HepG2 (cell line): Measurements from ENCODE around the gene TMEM129. TPM values are rescaled to one million over a fixed set of nuclear protein-coding genes. Genes with fewer than 3 reads are reported as not detected.

Experiments used
- CENPT ChIP-seq: sonication (generic); formaldehyde crosslinking; IDR thresholded peaks from 2 replicates; pipeline ENCODE4 v1.8.0; 2022; ENCODE audit warnings: low read depth, mild to moderate bottlenecking, moderate library complexity, missing genetic modification reagents
- ERF ChIP-seq: IDR thresholded peaks from 2 replicates; pipeline ENCODE4 v1.6.1; 2018; ENCODE audit warnings: missing biosample characterization, missing genetic modification reagents
- GABPB1 ChIP-seq: IDR thresholded peaks from 2 replicates; pipeline ENCODE4 v1.6.1; 2016; ENCODE audit warnings: mild to moderate bottlenecking, missing genetic modification reagents, moderate library complexity, missing compliant biosample characterization
- HDAC1 ChIP-seq: sonication (generic); formaldehyde crosslinking; IDR thresholded peaks from 2 replicates; pipeline ENCODE4 v1.5.1; 2020; ENCODE audit warnings: mild to moderate bottlenecking, missing genetic modification reagents
- HNRNPL ChIP-seq: fragments of 200-400 bp; formaldehyde crosslinking; IDR thresholded peaks from 2 replicates; pipeline ENCODE4 v1.6.1; 2017; ENCODE audit warnings: mild to moderate bottlenecking, low read depth, low read length
- KDM4B ChIP-seq: sonication (generic); formaldehyde crosslinking; IDR thresholded peaks from 2 replicates; pipeline ENCODE4 v1.4.0; 2020; ENCODE audit warnings: missing genetic modification reagents
- MTA1 ChIP-seq: sonication (generic); formaldehyde crosslinking; IDR thresholded peaks from 2 replicates; pipeline ENCODE4 v1.4.0; 2020; ENCODE audit warnings: missing genetic modification reagents, mild to moderate bottlenecking, borderline replicate concordance
- MXD4 ChIP-seq: IDR thresholded peaks from 2 replicates; pipeline ENCODE4 v1.6.1; 2016; ENCODE audit warnings: mild to moderate bottlenecking, missing biosample characterization, missing genetic modification reagents
- PCBP1 ChIP-seq: fragments of 200-400 bp; formaldehyde crosslinking; IDR thresholded peaks from 2 replicates; pipeline ENCODE4 v1.6.1; 2017; ENCODE audit warnings: mild to moderate bottlenecking, low read depth, low read length, borderline replicate concordance
- RFX3 ChIP-seq: IDR thresholded peaks from 2 replicates; pipeline ENCODE4 v1.6.1; 2016; ENCODE audit warnings: missing biosample characterization, missing genetic modification reagents
- SCMH1 ChIP-seq: sonication (generic); formaldehyde crosslinking; IDR thresholded peaks from 2 replicates; pipeline ENCODE4 v1.9.0; 2021; ENCODE audit warnings: missing genetic modification reagents, mild to moderate bottlenecking, borderline replicate concordance
- SP1 ChIP-seq, 2 experiments: fragments of 450-650 bp in 1 of 2; sonication (generic) in 1 of 2; formaldehyde crosslinking in 1 of 2; IDR thresholded peaks; 2 replicates each; pipeline versions ENCODE4 v1.4.0 to v1.6.1; 2016 to 2020; ENCODE audit warnings: missing genetic modification reagents in 1 of 2
- ZKSCAN1 ChIP-seq: fragments of 150-350 bp; IDR thresholded peaks from 2 replicates; pipeline ENCODE4 v1.6.1; 2014; ENCODE audit warnings: low read length
- ZNF260 ChIP-seq: sonication (generic); formaldehyde crosslinking; IDR thresholded peaks from 2 replicates; pipeline ENCODE4 v1.4.0; 2020; ENCODE audit warnings: missing genetic modification reagents, low read depth, mild to moderate bottlenecking, borderline replicate concordance
- ZNF709 ChIP-seq: sonication (generic); formaldehyde crosslinking; IDR thresholded peaks from 2 replicates; pipeline ENCODE4 v1.5.0; 2020; ENCODE audit warnings: mild to moderate bottlenecking, missing genetic modification reagents
- ZNF879 ChIP-seq: sonication (generic); formaldehyde crosslinking; IDR thresholded peaks from 2 replicates; pipeline ENCODE4 v1.8.1; 2023; ENCODE audit warnings: missing genetic modification reagents
- ZZZ3 ChIP-seq: sonication (generic); formaldehyde crosslinking; IDR thresholded peaks from 2 replicates; pipeline ENCODE4 v1.4.0; 2020; ENCODE audit warnings: missing genetic modification reagents, mild to moderate bottlenecking, borderline replicate concordance
- polyA plus RNA-seq, 8 experiments: library from polyadenylated mRNA; depleted of rRNA in 3 of 8; stranded (reverse) in 7 of 8; unstranded in 1 of 8; fragments of >200 nt; fragmentation: Illumina TruSeq in 4 of 8; extraction: Trizol in 4 of 8; gene quantifications; 2 replicates each; pipeline versions ENCODE4 v1.2.1 to v1.2.3, GENCODE V29; 2011 to 2016; ENCODE audit warnings: low read depth in 4 of 8, missing spikeins in 1 of 8, mixed read lengths in 1 of 8; ENCODE audit not compliant: insufficient read depth in 1 of 8
- total RNA-seq, 5 experiments: library from RNA; depleted of rRNA; stranded (reverse); fragments of >200 nt; fragmentation: Illumina TruSeq; extraction: Trizol; gene quantifications; 2 replicates each; pipeline ENCODE4 v1.2.3, GENCODE V29; 2016; ENCODE audit warnings: low read depth in 1 of 5
- TF ChIP-seq, protein P1 (sequence below): sonication (generic); formaldehyde crosslinking; IDR thresholded peaks from 2 replicates; pipeline ENCODE4 v1.8.0; 2022; ENCODE audit warnings: mild to moderate bottlenecking, missing genetic modification reagents
- TF ChIP-seq, protein P2 (sequence below): sonication (generic); formaldehyde crosslinking; IDR thresholded peaks from 2 replicates; pipeline ENCODE4 v1.8.0; 2022; ENCODE audit warnings: mild to moderate bottlenecking, missing genetic modification reagents; ENCODE audit not compliant: insufficient replicate concordance
- TF ChIP-seq, protein P3 (sequence below): sonication (generic); formaldehyde crosslinking; IDR thresholded peaks from 2 replicates; pipeline ENCODE4; 2020; ENCODE audit warnings: missing genetic modification reagents, mild to moderate bottlenecking, borderline replicate concordance
- TF ChIP-seq, protein P4 (sequence below): sonication (generic); formaldehyde crosslinking; IDR thresholded peaks from 2 replicates; pipeline ENCODE4 v1.4.0; 2020; ENCODE audit warnings: missing genetic modification reagents, borderline replicate concordance

TMEM129 gene
- total and polyA plus RNA-seq, 2 of the 13 experiments (the other 11 are each of a cell fraction or from before 2014, with no cell fraction given) = 19.0 to 25.8 TPM

DNA sequence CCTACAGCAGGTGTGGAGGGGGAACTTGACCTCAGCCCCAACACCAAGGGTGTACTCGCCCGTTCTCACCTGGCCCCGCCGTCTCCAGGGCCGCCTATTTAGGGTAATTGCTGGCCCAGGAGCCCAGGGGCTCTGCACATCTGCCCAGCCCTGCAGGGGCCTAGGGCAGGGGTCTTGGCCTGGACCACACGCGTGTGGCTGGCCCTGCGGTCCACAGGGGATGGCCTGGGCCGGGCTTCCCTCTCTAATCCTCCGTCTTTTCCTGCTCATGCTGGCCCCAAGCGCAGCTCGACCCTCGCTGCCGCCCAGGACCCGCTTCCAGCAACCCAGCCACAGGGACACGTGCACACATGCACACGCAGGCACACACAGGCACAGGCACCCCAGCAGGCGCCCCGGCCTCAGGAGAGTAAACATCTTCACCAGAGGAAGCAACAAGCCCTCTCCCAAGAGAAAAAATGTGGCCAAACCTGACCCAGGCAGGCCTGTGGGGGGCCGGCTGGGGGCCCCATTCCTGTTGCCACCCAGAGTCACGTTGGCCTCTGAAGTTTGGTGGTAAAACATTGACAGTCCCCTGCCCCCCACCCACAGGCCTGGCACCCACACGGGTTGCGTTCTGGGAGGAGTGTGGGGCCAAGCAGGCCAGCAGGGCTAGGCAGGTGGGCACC is 47.4 kb upstream of the TMEM129 start (continued):
- TF ChIP-seq ZZZ3 (CRISPR knock-in tag) (no peak), ZNF260 (CRISPR knock-in tag) (no peak), RFX3 (no peak), ZNF709 (CRISPR knock-in tag) (peak; percentile 91; the same call in 1 of the 2 replicates), HNRNPL (peak; percentile 98), CENPT (CRISPR knock-in tag) (no peak), SP1 (IDR thresholded peaks at IDR 0.05) (no peak), SP1 (CRISPR knock-in tag; IDR thresholded peaks at IDR 0.05) (no peak), ZNF879 (CRISPR knock-in tag) (no peak), HDAC1 (CRISPR knock-in tag) (peak; percentile 73), PCBP1 (no peak), ERF (CRISPR knock-in tag) (no peak; the same call in 1 of the 2 replicates), GABPB1 (CRISPR knock-in tag) (peak; percentile 47; the same call in 1 of the 2 replicates), MXD4 (CRISPR knock-in tag) (peak; percentile 71; the same call in 1 of the 2 replicates), KDM4B (CRISPR knock-in tag) (0 out of 2 replicates have a peak, but pooled peaks have one; percentile 43), SCMH1 (CRISPR knock-in tag) (no peak), ZKSCAN1 (no peak), MTA1 (CRISPR knock-in tag) (peak; percentile 33; the same call in 1 of the 2 replicates)
- TF ChIP-seq, protein P1, sequence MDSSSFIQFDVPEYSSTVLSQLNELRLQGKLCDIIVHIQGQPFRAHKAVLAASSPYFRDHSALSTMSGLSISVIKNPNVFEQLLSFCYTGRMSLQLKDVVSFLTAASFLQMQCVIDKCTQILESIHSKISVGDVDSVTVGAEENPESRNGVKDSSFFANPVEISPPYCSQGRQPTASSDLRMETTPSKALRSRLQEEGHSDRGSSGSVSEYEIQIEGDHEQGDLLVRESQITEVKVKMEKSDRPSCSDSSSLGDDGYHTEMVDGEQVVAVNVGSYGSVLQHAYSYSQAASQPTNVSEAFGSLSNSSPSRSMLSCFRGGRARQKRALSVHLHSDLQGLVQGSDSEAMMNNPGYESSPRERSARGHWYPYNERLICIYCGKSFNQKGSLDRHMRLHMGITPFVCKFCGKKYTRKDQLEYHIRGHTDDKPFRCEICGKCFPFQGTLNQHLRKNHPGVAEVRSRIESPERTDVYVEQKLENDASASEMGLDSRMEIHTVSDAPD (CRISPR knock-in tag) = peak; percentile 31; the same call in 1 of the 2 replicates
- TF ChIP-seq, protein P2, sequence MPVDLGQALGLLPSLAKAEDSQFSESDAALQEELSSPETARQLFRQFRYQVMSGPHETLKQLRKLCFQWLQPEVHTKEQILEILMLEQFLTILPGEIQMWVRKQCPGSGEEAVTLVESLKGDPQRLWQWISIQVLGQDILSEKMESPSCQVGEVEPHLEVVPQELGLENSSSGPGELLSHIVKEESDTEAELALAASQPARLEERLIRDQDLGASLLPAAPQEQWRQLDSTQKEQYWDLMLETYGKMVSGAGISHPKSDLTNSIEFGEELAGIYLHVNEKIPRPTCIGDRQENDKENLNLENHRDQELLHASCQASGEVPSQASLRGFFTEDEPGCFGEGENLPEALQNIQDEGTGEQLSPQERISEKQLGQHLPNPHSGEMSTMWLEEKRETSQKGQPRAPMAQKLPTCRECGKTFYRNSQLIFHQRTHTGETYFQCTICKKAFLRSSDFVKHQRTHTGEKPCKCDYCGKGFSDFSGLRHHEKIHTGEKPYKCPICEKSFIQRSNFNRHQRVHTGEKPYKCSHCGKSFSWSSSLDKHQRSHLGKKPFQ (CRISPR knock-in tag) = no peak
- TF ChIP-seq, protein P3, sequence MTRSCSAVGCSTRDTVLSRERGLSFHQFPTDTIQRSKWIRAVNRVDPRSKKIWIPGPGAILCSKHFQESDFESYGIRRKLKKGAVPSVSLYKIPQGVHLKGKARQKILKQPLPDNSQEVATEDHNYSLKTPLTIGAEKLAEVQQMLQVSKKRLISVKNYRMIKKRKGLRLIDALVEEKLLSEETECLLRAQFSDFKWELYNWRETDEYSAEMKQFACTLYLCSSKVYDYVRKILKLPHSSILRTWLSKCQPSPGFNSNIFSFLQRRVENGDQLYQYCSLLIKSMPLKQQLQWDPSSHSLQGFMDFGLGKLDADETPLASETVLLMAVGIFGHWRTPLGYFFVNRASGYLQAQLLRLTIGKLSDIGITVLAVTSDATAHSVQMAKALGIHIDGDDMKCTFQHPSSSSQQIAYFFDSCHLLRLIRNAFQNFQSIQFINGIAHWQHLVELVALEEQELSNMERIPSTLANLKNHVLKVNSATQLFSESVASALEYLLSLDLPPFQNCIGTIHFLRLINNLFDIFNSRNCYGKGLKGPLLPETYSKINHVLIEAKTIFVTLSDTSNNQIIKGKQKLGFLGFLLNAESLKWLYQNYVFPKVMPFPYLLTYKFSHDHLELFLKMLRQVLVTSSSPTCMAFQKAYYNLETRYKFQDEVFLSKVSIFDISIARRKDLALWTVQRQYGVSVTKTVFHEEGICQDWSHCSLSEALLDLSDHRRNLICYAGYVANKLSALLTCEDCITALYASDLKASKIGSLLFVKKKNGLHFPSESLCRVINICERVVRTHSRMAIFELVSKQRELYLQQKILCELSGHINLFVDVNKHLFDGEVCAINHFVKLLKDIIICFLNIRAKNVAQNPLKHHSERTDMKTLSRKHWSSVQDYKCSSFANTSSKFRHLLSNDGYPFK (CRISPR knock-in tag) = 0 out of 2 replicates have a peak, but pooled peaks have one; percentile 20
- TF ChIP-seq, protein P4, sequence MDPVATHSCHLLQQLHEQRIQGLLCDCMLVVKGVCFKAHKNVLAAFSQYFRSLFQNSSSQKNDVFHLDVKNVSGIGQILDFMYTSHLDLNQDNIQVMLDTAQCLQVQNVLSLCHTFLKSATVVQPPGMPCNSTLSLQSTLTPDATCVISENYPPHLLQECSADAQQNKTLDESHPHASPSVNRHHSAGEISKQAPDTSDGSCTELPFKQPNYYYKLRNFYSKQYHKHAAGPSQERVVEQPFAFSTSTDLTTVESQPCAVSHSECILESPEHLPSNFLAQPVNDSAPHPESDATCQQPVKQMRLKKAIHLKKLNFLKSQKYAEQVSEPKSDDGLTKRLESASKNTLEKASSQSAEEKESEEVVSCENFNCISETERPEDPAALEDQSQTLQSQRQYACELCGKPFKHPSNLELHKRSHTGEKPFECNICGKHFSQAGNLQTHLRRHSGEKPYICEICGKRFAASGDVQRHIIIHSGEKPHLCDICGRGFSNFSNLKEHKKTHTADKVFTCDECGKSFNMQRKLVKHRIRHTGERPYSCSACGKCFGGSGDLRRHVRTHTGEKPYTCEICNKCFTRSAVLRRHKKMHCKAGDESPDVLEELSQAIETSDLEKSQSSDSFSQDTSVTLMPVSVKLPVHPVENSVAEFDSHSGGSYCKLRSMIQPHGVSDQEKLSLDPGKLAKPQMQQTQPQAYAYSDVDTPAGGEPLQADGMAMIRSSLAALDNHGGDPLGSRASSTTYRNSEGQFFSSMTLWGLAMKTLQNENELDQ (CRISPR knock-in tag) = no peak
